HL-60/S4 (cell line): ENCODE data around the gene CNOT3.
"Not testable (repeated sequence)": the region's sequence is repeated elsewhere in the genome, so short reads cannot be mapped to it uniquely, and the experiment has no call there.

Experiments used
- in situ Hi-C: fragments of 300-500 bp; cut with MboI; formaldehyde crosslinking; loops from 2 replicates; pipeline ENCODE4 v1.14.3; 2022; ENCODE audit warnings: low sequenced_read_pairs

Gene CNOT3

GRCh38 chr19:54165222-54165621, 27.7 kb downstream of the CNOT3 start:
- in situ Hi-C loops = no loop called here

DNA sequence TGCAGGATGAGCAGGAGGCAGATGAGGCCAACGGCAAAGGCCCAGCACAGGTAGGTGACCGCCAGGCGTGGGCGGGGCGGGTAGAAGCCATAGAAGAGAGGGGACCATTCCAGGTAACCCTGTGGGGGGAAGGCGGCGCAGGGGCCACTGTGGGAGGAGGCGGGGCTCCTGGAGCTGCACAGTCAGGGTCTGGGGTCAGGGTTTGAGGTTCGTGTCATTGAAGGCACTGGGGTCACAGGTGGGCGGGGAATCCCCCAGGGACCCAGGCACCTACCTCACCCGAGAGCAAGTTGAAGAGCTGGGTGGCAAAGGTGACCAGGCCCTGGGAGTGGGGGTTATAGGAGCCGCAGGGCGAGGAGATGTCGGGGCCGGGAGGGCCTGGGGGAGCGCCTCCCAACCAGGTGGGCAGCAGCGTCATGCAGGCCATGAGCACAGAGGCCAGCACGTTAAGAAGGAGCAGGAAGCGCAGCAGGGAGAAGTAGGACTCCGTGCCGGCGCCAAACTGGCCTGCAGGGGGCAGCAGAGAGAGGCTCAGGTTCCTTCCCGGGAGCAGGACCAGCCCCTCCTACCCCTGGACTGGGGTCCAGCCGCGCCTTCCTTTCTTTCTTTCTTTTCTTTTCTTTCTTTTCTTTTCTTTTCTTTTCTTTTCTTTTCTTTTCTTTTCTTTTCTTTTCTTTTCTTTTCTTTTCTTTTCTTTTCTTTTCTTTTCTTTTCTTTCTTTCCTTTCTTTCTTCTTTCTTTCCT, 30.8 kb downstream of the CNOT3 start:
- in situ Hi-C loops = no loop called here

DNA sequence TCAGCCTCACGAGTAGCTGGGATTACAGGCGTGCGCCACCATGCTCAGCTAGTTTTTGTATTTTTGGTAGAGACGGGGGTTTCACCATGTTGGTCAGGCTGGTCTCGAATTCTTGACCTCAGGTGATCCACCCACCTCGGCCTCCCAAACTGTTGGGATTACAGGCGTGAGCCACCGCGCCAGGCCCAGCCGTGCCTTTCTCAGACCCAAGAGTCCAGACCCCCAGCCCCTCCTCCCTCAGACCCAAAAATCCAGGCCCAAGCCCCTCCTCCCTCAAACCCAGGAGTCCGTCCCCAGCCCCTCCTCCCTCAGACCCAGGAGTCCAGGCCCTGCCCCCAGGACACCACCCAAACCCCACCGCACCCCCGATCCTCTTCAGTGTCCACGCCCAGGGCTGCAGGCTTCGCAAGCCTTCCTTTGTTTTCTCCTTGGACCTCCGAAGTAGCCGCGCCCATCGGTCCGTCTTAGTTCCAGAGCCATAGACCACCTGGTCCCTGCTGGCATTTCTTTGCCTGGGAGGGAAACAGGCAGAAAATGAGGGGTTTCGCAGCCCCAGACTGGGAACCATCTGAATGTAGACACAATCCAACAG, 31.7 kb downstream of the CNOT3 start:
- in situ Hi-C loops = no loop called here

DNA sequence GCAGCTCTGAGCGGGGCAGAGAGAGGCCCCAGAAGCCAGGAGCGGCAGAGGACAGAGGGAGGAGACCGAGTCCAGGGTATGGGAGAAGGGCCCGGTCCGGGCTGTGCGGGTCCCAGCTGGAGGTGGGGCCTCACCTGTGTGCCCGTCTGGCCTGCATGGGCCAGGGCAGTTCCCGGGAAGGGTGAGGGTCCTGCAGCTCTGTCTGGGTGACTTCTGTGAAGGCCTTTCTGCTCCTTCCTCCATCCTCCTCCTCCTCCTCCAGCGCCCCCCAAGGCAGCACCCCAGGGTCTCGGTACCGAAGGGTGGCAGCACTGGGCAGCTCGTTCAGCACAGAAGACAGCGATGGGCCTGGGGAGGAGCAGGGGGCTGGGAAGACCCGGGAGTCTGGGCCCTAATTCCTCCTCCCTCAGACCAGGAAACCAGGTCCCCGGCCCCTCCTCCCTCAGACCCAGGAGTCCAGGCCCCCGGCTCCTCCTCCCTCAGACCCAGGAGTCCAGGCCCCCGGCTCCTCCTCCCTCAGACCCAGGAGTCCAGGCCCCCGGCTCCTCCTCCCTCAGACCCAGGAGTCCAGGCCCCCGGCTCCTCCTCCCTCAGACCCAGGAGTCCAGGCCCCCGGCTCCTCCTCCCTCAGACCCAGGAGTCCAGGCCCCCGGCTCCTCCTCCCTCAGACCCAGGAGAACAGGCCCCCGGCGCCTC, 34.3 kb downstream of the CNOT3 start:
- in situ Hi-C loops = not testable (repeated sequence)

DNA sequence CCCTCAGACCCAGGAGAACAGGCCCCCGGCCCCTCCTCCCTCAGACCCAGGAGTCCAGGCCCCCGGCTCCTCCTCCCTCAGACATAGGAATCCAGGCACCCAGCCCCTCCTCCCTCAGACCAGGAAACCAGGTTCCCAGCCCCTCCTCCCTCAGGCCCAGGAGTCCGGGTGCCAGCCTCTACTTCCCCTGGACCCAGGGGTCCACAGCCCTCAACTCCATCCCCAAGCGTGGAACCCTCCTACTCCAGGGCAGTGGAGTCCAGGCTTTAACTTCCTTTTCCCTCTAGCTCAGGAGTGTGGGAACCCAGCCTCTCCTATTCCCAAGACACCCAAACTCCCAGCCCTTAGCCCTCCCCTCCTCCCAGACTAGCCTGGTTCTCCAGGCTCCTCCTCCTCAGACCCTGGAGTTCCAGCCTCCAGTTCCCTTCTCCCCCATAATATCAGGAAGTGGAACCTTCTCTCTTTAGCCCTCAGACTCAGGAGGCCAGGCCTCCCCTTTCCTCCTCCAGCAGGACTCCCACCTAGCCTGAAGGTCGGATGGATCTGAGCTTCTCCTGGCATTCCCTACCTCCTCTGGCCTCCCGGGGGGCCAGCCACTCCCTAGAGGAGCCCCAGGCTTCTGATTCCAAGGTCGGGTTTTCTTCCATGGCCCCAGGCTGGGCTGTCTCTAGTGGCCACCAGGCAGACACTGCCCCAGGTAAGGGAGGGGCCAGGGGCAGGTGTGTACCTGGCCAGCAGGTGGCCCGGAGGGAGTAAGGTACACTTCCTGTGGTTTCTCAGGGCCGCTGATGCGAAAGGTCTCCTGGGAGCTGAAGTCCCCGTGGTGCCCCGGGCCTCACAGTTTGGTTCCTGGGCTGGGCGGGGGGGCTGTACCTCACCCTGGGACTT, 35.2 kb downstream of the CNOT3 start, which contains the start of gene TMC4:
TMC4 (minus strand) TSS at position 690 of the 888 bp plus-strand sequence; CDS start at position 647, 43 bp downstream.
- in situ Hi-C loops = no loop called here

GRCh38 chr19:54173359-54173699, 35.8 kb downstream of the CNOT3 start:
- in situ Hi-C loops = no loop called here

GRCh38 chr19:54173951-54174834, 36.6 kb downstream of the CNOT3 start:
- in situ Hi-C loops = no loop called here

- in situ Hi-C loops = no loop called here
These were observed 41.2 kb downstream of the CNOT3 start for GRCh38 chr19:54178581-54179261.

DNA sequence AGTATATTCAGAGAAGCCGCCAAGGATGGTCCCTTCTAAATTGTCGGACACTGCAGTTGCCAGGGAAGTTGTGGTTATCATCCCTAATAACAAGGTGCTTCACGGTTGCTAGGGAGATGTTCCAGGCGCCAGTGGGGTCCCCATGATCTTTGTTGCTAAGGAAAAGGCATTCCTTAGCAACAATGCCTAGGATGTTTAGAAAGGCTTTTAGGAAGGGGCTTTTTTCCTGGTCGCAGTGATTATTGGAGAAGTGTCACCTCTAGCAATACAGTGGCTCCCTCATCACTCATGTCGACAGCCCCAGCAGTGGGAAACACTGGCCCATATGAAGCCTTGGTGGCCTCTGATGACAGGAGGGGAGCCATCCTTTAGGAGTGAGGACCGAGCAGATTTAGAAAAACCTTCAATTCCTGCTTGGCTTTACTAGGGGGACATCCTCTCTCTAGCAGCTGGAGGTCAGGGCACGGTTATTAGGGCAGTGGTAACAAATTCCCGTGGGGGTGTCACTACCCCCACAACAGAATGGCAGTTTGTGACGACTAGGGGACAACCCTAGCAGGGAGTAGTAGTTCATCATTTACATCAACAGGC, 41.8 kb downstream of the CNOT3 start:
- in situ Hi-C loops = no loop called here

DNA sequence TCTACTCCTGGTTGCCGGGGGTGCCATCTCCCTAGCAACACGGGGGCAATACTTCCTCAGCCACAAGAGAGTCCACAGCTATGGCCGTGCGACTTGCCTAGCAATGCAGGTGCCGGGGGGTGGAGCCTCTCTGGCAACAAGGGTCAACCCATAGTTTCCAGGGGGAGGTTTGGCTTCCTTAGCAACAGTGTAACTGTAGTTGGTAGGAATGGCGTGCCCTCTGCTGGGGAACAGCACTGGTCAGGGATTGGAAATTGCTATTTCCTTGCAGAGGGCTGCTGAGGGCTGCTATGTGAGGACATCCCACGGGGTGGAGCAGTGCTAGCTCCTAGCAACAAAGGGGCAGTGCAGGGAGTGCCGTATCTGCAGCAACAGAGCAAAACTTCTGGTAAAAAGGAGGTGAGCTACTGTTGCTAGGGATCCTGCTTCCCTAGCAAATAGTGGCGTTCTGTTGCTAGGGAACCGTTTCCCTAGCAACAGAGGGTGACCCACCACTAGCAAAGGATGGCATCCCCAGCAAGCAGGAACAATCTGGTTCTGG, 42.4 kb downstream of the CNOT3 start:
- in situ Hi-C loops = no loop called here

DNA sequence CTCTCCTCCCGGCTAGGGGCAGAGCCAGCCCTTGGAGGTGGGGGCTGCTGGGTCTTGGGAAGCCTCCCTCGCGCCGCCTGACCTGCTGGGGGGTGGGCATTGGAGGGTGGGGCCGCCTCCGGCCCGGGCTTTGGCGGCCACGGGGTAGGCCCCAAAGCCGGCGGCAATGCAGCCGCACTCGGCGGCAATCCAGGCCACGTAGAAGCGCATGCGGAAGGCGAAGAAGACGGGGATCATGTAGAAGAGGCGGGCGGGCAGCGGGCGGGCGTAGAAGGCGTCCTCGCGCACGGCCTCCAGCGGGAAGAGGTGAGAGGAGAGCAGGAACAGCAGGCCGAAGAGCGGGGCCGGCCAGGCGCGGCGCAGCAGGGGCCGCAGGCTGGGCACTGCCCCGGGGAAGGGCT, 43.1 kb downstream of the CNOT3 start:
- in situ Hi-C loops = no loop called here

DNA sequence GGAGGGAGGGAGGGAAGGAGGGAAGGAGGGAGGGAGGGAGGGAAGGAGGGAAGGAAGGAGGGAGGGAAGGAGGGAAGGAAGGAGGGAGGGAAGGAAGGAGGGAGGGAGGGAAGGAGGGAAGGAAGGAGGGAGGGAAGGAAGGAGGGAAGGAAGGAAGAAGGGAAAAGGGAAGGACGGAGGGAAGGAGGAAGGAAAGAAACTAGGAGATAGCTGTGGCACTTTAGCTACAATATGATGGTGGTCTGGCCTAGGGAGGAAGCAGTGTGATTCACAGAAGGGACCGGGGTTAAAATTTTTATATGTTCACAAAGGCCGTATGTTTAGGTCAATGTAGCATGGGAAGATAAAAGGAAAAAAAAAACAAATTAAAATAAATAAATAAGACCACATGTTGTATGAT, 44.3 kb downstream of the CNOT3 start:
- in situ Hi-C loops = not testable (repeated sequence)

GRCh38 chr19:54183431-54183830, 45.9 kb downstream of the CNOT3 start:
- in situ Hi-C loops = no loop called here

GRCh38 chr19:54186351-54186750, 48.8 kb downstream of the CNOT3 start:
- in situ Hi-C loops = no loop called here

- in situ Hi-C loops = no loop called here
These were observed 49.4 kb downstream of the CNOT3 start for GRCh38 chr19:54186934-54187381.

DNA sequence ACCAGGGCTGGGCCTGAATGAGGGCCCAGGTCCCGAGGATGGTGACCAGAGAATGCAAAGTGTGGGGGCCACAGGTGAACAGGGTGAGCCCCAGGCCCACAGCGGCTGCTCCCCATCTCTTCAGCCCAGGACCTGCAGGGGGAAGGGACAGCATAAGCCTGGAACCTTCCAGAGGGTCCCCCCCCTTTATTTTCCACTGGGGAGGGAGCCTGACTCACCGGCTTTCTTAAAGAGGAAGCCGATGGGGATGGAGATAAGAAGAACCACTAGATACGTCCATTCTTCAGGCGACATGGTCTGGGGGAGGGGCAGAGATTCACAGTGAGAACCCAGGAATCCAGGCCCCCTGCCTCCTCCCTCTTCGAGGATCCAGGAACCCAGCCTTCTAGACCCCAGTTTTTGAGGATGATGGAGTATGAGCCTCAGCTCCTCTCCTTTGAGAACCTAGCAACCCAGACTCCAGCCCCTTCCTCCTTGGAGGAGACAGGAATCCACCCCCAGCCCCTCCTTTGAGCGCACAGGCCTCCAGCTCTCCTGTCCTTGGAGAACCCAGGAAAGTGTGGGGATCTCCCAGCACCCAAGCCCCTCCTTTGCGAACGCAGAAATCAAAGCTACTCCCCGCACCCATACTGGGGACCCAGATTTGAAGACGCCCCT, 50.8 kb downstream of the CNOT3 start:
- in situ Hi-C loops = no loop called here

DNA sequence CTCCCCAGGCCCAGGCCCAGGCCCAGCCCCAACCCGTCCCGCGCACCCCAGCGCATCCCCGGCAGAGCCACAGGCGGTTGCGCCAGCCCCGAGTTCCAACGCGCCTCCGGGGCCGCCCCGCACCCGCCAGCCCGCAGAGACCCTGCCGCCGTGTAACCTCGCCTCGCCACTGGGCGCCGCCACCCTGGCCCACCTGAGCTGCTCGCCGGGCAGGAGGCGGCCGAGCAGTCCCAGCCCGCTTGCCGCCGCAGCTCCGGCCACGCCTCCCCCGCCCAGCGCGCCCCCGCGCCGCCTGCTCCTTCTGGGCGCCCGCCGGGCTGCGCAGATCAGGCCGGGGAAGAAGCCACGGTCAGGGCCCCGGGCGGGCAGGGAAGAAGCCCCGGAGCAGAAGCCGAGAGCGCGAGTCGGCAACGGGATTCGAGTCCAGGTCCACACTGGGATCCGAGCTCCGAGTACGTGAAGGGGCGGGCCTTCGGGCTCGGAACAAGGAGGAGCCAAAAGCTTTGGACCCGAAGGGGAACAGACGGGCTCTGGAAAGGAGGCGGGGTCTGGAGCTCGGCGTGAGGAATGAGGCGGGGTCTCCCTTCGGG, 51.7 kb downstream of the CNOT3 start, which contains the start of gene MBOAT7:
MBOAT7 (minus strand) TSS at position 436 of the 590 bp plus-strand sequence. CDS start 1,072 bp downstream, outside the sequence.
- in situ Hi-C loops = no loop called here
